ENCODE measurements around the gene FIGN.

- TF ChIP-seq, protein P1, sequence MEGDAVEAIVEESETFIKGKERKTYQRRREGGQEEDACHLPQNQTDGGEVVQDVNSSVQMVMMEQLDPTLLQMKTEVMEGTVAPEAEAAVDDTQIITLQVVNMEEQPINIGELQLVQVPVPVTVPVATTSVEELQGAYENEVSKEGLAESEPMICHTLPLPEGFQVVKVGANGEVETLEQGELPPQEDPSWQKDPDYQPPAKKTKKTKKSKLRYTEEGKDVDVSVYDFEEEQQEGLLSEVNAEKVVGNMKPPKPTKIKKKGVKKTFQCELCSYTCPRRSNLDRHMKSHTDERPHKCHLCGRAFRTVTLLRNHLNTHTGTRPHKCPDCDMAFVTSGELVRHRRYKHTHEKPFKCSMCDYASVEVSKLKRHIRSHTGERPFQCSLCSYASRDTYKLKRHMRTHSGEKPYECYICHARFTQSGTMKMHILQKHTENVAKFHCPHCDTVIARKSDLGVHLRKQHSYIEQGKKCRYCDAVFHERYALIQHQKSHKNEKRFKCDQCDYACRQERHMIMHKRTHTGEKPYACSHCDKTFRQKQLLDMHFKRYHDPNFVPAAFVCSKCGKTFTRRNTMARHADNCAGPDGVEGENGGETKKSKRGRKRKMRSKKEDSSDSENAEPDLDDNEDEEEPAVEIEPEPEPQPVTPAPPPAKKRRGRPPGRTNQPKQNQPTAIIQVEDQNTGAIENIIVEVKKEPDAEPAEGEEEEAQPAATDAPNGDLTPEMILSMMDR (IDR thresholded peaks at IDR 0.05; ENCODE audit: low read depth, low read length): no peak
- TF ChIP-seq EZH2phosphoT487 (IDR thresholded peaks at IDR 0.05; ENCODE audit: low read depth): no peak
Measured at GRCh38 chr2:163732727-163733126, 3.1 kb downstream of the FIGN start.
